Retinal pigment epithelial cell (primary cell): ENCODE measurements around the gene FGD6.

Experiments
- DNase-seq: peaks from one replicate; pipeline ENCODE4 v3.0.0-alpha.2; 2010; ENCODE audit warnings: low read depth
- H3K4me3 ChIP-seq: 2 replicates; pipeline ENCODE4 v1.5.1; 2011; ENCODE audit warnings: mild to moderate bottlenecking, low read length, control low read depth, moderate library complexity
- CTCF ChIP-seq: conservative IDR thresholded peaks from 2 replicates; pipeline ENCODE4 v1.5.1; 2011; ENCODE audit warnings: low read depth, low read length, control low read depth, inconsistent platforms

Gene FGD6

GRCh38 chr12:95178136-95178535 lies 39.1 kb downstream of the FGD6 start:
- no peak overlapping the region for H3K4me3 ChIP-seq
- TF ChIP-seq CTCF, result no peak
- DNase-seq, result no peak

- TF ChIP-seq CTCF, result no peak
- no peak for DNase-seq
- no peak overlapping the region for H3K4me3 ChIP-seq
Measured at GRCh38 chr12:95177201-95177768, 40.0 kb downstream of the FGD6 start.

DNA sequence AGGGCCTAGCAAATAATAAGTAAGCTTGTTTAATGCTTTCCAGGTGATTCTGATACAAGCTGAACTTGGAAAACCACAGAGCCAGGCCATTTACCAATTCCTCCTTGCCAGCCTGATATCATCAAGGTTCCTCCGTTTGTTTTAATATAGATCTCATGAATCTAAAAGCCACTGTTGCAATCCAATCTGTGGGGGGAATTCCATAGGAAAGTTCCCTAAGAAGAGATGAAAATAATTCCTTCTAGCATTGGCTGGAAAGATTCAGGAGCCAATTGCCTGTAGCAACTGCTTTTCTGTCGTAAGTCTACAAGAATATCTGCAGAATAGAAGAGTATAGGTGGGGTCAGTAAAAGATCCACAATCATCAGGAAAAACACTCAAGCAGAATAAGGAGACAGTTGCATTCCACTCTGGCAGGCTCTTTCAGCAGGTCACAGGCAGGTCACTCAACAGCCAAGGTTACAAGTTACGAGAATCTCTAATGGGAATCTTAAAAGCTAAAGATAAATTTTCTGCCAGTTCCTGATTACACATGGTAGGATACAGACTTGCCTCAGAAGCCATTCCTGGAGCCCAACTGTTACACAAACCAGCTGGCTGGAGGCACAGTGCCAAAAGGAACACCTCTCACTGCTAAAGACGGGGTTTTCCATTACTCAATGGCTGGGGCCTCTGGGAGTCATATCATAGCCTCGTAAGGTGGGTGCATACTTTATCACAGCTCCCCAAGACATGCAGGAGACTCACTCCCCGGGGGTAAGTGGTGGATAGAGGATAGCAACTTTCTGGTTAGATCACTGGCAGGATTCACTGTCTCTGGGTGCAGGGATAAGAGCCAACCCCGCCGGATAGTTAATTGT lies 43.6 kb downstream of the FGD6 start:
- no peak for DNase-seq
- TF ChIP-seq CTCF, result no peak
- H3K4me3 ChIP-seq, result no peak overlapping the region

DNA sequence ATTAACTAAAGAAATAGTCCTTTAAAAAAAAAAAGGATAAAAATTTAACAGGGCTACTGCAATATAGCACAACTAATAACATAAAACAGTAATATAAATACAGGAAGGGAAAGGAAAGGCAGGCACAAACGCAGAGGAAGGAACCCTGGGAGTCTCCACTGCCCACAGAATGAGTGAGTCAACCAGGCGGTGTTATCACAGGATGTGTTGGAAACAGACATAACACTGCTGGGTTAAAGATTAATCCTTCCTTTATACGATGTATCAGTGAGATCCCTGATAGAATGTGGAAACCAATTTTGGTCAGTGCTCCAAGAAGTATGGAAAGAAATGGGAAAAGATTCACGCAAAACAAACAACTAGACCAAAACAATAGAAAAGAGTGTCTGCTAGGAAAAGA lies 47.9 kb downstream of the FGD6 start:
- DNase-seq, result peak; percentile 65

DNA sequence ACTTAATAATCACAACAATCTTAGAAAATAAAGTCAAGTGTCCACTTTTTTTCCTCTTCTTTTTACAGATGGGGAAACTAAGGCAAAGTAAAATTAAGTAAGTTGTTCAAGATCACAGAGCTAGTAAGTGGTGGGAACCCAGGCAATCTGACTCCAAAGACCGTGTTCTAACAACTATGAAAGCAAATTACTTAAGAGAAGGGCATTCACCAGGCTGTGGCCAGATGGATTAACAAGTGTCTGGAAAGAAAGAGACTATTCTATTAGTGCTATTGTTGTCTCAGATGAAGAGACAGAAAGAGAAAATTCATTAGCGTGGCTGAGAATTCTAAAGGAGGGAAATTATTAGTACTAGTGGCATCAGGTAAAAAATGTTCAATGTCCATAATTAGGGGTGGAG lies 48.5 kb downstream of the FGD6 start:
- peak; percentile 55 for DNase-seq
- no peak overlapping the region for H3K4me3 ChIP-seq
- no peak for TF ChIP-seq CTCF

More for the DNA sequence above, 47.9 kb downstream of the FGD6 start:
- no peak for TF ChIP-seq CTCF
- H3K4me3 ChIP-seq, result no peak overlapping the region

GRCh38 chr12:95164656-95165055 lies 52.6 kb downstream of the FGD6 start:
- DNase-seq, result no peak
- no peak overlapping the region for H3K4me3 ChIP-seq
- no peak for TF ChIP-seq CTCF

DNA sequence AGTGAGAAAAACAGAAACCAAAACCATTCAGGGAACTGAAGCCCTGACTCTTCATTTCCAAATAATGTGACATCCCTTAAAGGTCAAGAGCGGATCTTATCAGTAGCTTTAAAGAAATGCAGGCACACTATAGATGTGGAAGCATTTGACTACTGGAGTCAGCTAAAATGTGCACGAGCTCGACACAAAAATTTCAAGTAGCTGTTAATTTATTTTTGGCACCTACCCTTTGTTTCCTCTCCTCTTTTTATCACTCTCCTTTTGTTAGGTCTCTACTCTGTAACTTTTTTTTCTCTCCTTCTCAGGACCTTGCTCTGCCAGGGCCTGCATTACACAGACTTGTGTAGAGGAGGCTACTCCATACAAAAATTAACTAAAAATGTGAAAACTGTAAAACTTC lies 58.3 kb downstream of the FGD6 start:
- no peak overlapping the region for H3K4me3 ChIP-seq
- TF ChIP-seq CTCF, result no peak
- DNase-seq, result no peak
